ENCODE results near the gene S100A5. TPM values are rescaled to one million over a fixed set of nuclear protein-coding genes. Genes with fewer than 3 reads are reported as not detected.
"Not testable (repeated sequence)": the region's sequence is repeated elsewhere in the genome, so short reads cannot be mapped to it uniquely, and the experiment has no call there.

Gene S100A5
- total RNA-seq, 2 donors from 2014 or later, result not detected

DNA sequence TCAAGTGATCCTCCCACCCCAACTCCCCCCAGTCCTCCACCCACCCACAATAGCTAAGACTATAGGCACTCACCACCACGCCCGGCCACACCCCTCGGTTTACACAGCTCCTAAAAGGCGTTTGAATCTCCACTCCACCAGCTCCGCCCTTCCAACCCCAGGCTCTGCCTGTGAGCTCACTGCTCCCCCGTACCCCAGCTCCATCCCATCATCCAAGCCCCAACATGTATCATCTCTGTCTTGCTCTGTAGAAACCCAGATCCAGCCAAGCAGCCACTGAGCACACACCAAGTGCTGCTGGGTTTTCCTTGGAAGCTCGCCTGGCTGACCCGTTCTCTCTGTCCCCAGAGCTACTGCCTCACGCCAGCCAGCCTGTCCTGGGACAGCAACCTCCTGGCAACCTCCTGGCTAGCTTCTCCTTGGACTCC is 36.9 kb upstream of the S100A5 start:
- WGBS, 2 donors, result 58 to 61% methylated on average over 9 of the region's 9 CpGs
- no peak for ATAC-seq

DNA sequence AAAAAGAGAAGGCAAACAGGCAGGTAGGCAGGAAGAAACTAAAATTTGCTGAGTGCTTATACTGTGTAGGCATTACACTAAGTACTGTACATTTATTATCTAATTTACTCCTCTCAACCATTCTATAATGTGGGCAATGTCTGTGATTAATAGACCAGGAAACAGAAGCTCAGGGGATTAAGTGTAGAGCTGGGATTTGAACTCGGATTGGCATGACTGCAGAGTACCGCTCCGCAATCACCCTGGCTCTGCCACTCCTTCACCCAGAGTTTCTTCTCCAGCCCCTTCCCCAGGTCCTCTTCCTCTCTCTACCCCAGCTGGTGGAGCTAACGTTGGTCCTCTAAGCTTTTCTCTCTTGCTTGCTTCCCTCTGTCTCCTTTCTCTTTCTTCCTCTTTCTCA is 36.4 kb upstream of the S100A5 start:
- intact Hi-C loops (cut with DNase I), result loop anchor here (5.0 kb wide), 1 partner anchor 35 kb away; the partner anchor contains the start of gene S100A16
- Histone ChIP-seq H3K27me3 (no peaks in the 10 kb centered on the region), H3K4me1 (peaks cover 7% of the 10 kb centered on the region), H3K36me3 (replicated peaks in 1 of 2; ENCODE audit: insufficient read depth in 1 of 2, low read depth in 2 of 2) (no peaks in the 10 kb centered on the region), H3K4me3 (no peak overlapping the region), H3K27ac (no peak overlapping the region), H3K9me3 (no peaks in the 10 kb centered on the region)
- ATAC-seq (no peak), DNase-seq (no peak)
- 66 to 69% methylated on average over 4 of the region's 4 CpGs for WGBS, 2 donors
- TF ChIP-seq POLR2A (IDR thresholded peaks at IDR 0.05), result no peak
- TF ChIP-seq, protein P1, sequence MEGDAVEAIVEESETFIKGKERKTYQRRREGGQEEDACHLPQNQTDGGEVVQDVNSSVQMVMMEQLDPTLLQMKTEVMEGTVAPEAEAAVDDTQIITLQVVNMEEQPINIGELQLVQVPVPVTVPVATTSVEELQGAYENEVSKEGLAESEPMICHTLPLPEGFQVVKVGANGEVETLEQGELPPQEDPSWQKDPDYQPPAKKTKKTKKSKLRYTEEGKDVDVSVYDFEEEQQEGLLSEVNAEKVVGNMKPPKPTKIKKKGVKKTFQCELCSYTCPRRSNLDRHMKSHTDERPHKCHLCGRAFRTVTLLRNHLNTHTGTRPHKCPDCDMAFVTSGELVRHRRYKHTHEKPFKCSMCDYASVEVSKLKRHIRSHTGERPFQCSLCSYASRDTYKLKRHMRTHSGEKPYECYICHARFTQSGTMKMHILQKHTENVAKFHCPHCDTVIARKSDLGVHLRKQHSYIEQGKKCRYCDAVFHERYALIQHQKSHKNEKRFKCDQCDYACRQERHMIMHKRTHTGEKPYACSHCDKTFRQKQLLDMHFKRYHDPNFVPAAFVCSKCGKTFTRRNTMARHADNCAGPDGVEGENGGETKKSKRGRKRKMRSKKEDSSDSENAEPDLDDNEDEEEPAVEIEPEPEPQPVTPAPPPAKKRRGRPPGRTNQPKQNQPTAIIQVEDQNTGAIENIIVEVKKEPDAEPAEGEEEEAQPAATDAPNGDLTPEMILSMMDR (IDR thresholded peaks at IDR 0.05), result no peak

More for the DNA sequence above, 36.9 kb upstream of the S100A5 start:
- H3K9me3 ChIP-seq, result no peaks in the 10 kb centered on the region
- H3K4me1 ChIP-seq, result peaks cover 2% of the 10 kb centered on the region
- TF ChIP-seq, protein P1 (IDR thresholded peaks at IDR 0.05), result no peak
- TF ChIP-seq POLR2A (IDR thresholded peaks at IDR 0.05), result no peak
- no peak overlapping the region for H3K27ac ChIP-seq
- no peak overlapping the region for H3K4me3 ChIP-seq
- no peak for DNase-seq
- no peaks in the 10 kb centered on the region for H3K27me3 ChIP-seq
- no peaks in the 10 kb centered on the region for H3K36me3 ChIP-seq (replicated peaks in 1 of 2; ENCODE audit: insufficient read depth in 1 of 2, low read depth in 2 of 2)
- intact Hi-C loops (cut with DNase I), result loop anchor here (5.0 kb wide), 1 partner anchor 35 kb away; the partner anchor contains the start of gene S100A16

DNA sequence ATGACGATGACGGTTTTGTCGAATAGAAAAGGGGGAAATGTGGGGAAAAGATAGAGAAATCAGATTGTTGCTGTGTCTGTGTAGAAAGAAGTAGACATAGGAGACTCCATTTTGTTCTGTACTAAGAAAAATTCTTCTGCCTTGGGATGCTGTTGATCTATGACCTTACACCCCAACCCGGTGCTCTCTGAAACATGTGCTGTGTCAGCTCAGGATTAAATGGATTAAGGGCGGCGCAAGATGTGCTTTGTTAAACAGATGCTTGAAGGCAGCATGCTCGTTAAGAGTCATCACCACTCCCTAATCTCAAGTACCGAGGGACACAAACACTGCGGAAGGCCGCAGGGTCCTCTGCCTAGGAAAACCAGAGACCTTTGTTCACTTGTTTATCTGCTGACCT is 34.8 kb upstream of the S100A5 start:
- intact Hi-C loops (cut with DNase I), result loop anchor here (5.0 kb wide), 1 partner anchor 37 kb away; the partner anchor contains the start of gene S100A16
- not testable (repeated sequence) for DNase-seq; H3K36me3 ChIP-seq (replicated peaks in 1 of 2; ENCODE audit: insufficient read depth in 1 of 2, low read depth in 2 of 2); H3K4me1 ChIP-seq; H3K27me3 ChIP-seq; H3K4me3 ChIP-seq; H3K9me3 ChIP-seq; ATAC-seq; H3K27ac ChIP-seq
- 82 to 95% methylated on average over 10 of the region's 10 CpGs for WGBS, 2 donors

DNA sequence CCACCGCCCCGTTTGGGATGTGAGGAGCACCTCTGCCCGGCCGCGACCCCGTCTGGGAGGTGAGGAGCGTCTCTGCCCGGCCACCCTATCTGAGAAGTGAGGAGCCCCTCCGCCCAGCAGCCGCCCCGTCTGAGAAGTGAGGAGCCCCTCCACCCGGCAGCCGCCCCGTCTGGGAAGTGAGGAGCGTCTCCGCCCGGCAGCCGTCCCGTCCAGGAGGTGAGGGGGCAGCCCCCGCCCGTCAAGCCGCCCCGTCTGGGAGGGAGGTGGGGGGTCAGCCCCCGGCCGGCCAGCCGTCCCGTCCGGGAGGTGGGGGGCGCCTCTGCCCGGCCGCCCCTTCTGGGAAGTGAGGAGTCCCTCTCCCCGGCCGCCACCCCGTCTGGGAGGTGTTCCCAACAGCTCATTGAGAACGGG is 34.4 kb upstream of the S100A5 start:
- intact Hi-C loops (cut with DNase I), result loop anchor here (5.0 kb wide), 1 partner anchor 37 kb away; the partner anchor contains the start of gene S100A16
- H3K27me3 ChIP-seq; H3K4me3 ChIP-seq; H3K4me1 ChIP-seq; ATAC-seq; H3K27ac ChIP-seq; H3K36me3 ChIP-seq (replicated peaks in 1 of 2; ENCODE audit: insufficient read depth in 1 of 2, low read depth in 2 of 2); H3K9me3 ChIP-seq; DNase-seq: not testable (repeated sequence)
- WGBS, 2 donors, result 97 to 100% methylated on average over 2 to 4 of the region's 35 CpGs

DNA sequence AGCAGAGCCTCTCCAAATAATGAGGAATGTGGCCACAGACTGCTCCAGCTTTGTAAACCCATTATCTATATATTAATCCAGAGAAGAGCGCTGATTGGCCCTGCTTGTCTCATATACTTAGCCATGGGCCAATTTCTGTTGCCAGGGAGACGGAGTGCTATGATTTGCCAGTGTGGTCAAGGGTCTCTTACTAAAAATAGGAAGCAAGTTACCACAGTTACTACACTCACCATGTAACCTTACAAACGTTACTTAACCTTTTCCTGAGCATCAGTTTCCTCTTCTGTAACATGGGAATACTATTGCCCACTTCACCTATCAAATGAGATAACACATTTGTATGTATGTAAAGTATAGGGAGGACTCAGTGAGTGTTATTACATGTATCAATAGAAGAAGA is 32.6 kb upstream of the S100A5 start:
- no peaks in the 10 kb centered on the region for H3K27me3 ChIP-seq
- intact Hi-C loops (cut with DNase I), result loop anchor here (5.0 kb wide), 1 partner anchor 66 kb away; no protein-coding TSS in a partner anchor
- no peaks in the 10 kb centered on the region for H3K36me3 ChIP-seq (replicated peaks in 1 of 2; ENCODE audit: insufficient read depth in 1 of 2, low read depth in 2 of 2)
- TF ChIP-seq POLR2A (IDR thresholded peaks at IDR 0.05), result no peak
- TF ChIP-seq, protein P1 (IDR thresholded peaks at IDR 0.05), result no peak
- H3K4me3 ChIP-seq, result no peak overlapping the region
- DNase-seq, result no peak
- H3K9me3 ChIP-seq, result no peaks in the 10 kb centered on the region
- WGBS, 2 donors, result 71 to 79% methylated on average over 3 of the region's 3 CpGs
- H3K27ac ChIP-seq, result peak overlapping the region in 2 of 4 donors; percentile 38 to 64
- peaks cover 13% of the 10 kb centered on the region for H3K4me1 ChIP-seq
- no peak for ATAC-seq

DNA sequence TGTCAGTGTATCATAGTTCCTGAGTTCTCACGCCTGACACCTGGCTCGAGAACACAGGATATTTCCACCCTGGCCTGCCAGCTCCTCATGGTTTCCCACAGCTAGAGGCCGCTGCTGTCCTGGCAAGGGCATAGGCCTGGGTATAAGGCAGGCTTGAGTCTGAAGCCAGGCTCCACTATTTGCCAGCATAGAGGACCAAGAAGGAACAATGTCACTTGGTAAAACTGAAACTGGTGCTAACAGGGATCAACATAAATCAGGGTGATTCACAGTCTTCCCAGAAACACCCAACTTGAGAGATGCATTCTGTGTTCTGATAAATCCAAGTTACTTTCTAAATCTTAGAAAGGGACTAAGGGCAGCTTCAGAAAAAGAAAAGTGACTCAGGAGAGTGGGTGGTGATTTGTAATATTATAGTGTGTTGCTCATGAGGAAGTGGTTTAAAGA is 31.9 kb upstream of the S100A5 start:
- H3K27ac ChIP-seq, result peak overlapping the region; percentile 4 to 64 (median 41)
- intact Hi-C loops (cut with DNase I), result loop anchor here (5.0 kb wide), 1 partner anchor 65 kb away; no protein-coding TSS in a partner anchor
- 0 to 4% methylated on average over 3 of the region's 3 CpGs for WGBS, 2 donors
- peak; percentile 85 to 93 (median 92) for DNase-seq
- TF ChIP-seq, protein P1 (IDR thresholded peaks at IDR 0.05), result peak; percentile 84 to 96 (median 93)
- no peak for TF ChIP-seq POLR2A (IDR thresholded peaks at IDR 0.05)
- H3K36me3 ChIP-seq (replicated peaks in 1 of 2; ENCODE audit: insufficient read depth in 1 of 2, low read depth in 2 of 2), result no peaks in the 10 kb centered on the region
- H3K27me3 ChIP-seq, result no peaks in the 10 kb centered on the region
- ATAC-seq, result peak; percentile 89
- no peak overlapping the region for H3K4me3 ChIP-seq
- no peaks in the 10 kb centered on the region for H3K9me3 ChIP-seq
- peaks cover 20% of the 10 kb centered on the region for H3K4me1 ChIP-seq

Data from body of pancreas (tissue), 4 donors.